OCI-LY7 (cell line): ENCODE data around the gene RTN4RL2. TPM values are rescaled to one million over a fixed set of nuclear protein-coding genes. Genes with fewer than 3 reads are reported as not detected.

Source experiments
- BruUV-seq: library from RNA; stranded (reverse); fragments of 400-500 nt; replicated peaks from 2 replicates; lab custom pipeline; 2021; lab: Mats Ljungman, UMichigan
- CTCF ChIA-PET: fragments of 300-600 bp; sonication (Branson Sonifier 250); formaldehyde crosslinking; loops from one replicate; lab custom pipeline; 2022; ENCODE audit warnings: antibody characterized with exemption; ENCODE audit not compliant: unreplicated experiment; lab: Charles Lee
- POLR2A ChIA-PET: fragments of 300-600 bp; sonication (Branson Sonifier 250); formaldehyde crosslinking; loops from one replicate; lab custom pipeline; 2022; ENCODE audit warnings: antibody characterized with exemption; lab: Charles Lee
- DNase-seq: peaks from one replicate; pipeline ENCODE4 v3.0.0-alpha.2; 2015; ENCODE audit warnings: low spot score
- H2AFZ ChIP-seq: fragments of 200-600 bp; sonication (generic), shearing (Covaris generic); 2 replicates; pipeline ENCODE4 v1.6.1; 2014; ENCODE audit warnings: mild to moderate bottlenecking, antibody characterized with exemption, low read length, moderate library complexity
- H3K27ac ChIP-seq: fragments of 200-600 bp; sonication (generic); 2 replicates; pipeline ENCODE4 v1.5.1; 2014; ENCODE audit warnings: mixed run types, low read depth, mild to moderate bottlenecking, moderate library complexity, low read length, inconsistent platforms; ENCODE audit not compliant: poor library complexity, severe bottlenecking
- H3K36me3 ChIP-seq: fragments of 200-600 bp; sonication (generic); 2 replicates; pipeline ENCODE4 v1.6.1; 2014; ENCODE audit warnings: mild to moderate bottlenecking, antibody characterized with exemption, low read length, moderate library complexity, mixed read lengths; ENCODE audit not compliant: insufficient read depth
- H3K4me1 ChIP-seq: fragments of 200-600 bp; sonication (generic); 2 replicates; pipeline ENCODE4 v1.5.1; 2014; ENCODE audit warnings: mild to moderate bottlenecking, low read length; ENCODE audit not compliant: insufficient read depth, poor library complexity, severe bottlenecking
- H3K4me2 ChIP-seq: fragments of 200-600 bp; sonication (generic); 2 replicates; pipeline ENCODE4 v1.6.1; 2014; ENCODE audit warnings: mild to moderate bottlenecking, low read length
- H3K4me3 ChIP-seq: fragments of 200-600 bp; sonication (generic); 2 replicates; pipeline ENCODE4 v1.5.1; 2014; ENCODE audit warnings: mild to moderate bottlenecking, low read depth, low read length; ENCODE audit not compliant: poor library complexity, severe bottlenecking
- H3K79me2 ChIP-seq: fragments of 200-600 bp; sonication (generic); 2 replicates; pipeline ENCODE4 v1.6.1; 2016; ENCODE audit warnings: low read depth, mild to moderate bottlenecking, low read length, moderate library complexity, mixed read lengths; ENCODE audit not compliant: insufficient read depth
- H3K9me2 ChIP-seq: fragments of 200-600 bp; sonication (generic); 2 replicates; pipeline ENCODE4 v1.6.1; 2016; ENCODE audit warnings: mild to moderate bottlenecking, low read length, mixed read lengths; ENCODE audit not compliant: insufficient read depth
- H3K9me3 ChIP-seq: fragments of 200-600 bp; sonication (generic); 2 replicates; pipeline ENCODE4 v1.6.1; 2014; ENCODE audit warnings: mild to moderate bottlenecking, mixed run types, low read length, mixed read lengths
- H4K20me1 ChIP-seq: fragments of 200-600 bp; sonication (generic); 2 replicates; pipeline ENCODE4 v1.6.1; 2014; ENCODE audit warnings: mild to moderate bottlenecking, antibody characterized with exemption, low read length, moderate library complexity, mixed read lengths; ENCODE audit not compliant: insufficient read depth
- EZH2phosphoT487 ChIP-seq: fragments of 200-600 bp; sonication (generic); IDR thresholded peaks from 2 replicates; pipeline ENCODE4 v1.6.1; 2018; ENCODE audit warnings: low read depth, borderline replicate concordance, mild to moderate bottlenecking, mixed run types, antibody characterized with exemption, low read length, moderate library complexity, mixed read lengths
- intact Hi-C: fragments of 100-400 bp; cut with micrococcal nuclease; formaldehyde crosslinking; loops from one replicate; pipeline ENCODE4 v1.10.0; 2022; ENCODE audit not compliant: unreplicated experiment
- total RNA-seq, 2 experiments: library from RNA; depleted of rRNA in 1 of 2; stranded (reverse); fragments of >200 nt in 1 of 2; shearing (Covaris generic) in 1 of 2; gene quantifications; 2 replicates each; pipeline ENCODE4 v1.2.3, GENCODE V29; 2014 to 2022
- TF ChIP-seq, protein P1 (sequence below): fragments of 200-600 bp; sonication (generic); conservative IDR thresholded peaks from 2 replicates; pipeline ENCODE4 v1.5.1; 2014; ENCODE audit warnings: mild to moderate bottlenecking, antibody characterized with exemption, low read length, moderate library complexity, mixed read lengths

RTN4RL2 gene
- total RNA-seq, 2 experiments from 2014 or later: 0.25 to 4.2 TPM

GRCh38 chr11:57428643-57429042 is 31.7 kb upstream of the RTN4RL2 start:
- BruUV-seq: no TSS peak
- DNase-seq: no peak
- H3K4me3 ChIP-seq: no peak overlapping the region
- H3K27ac ChIP-seq: no peak overlapping the region
- TF ChIP-seq, protein P1, sequence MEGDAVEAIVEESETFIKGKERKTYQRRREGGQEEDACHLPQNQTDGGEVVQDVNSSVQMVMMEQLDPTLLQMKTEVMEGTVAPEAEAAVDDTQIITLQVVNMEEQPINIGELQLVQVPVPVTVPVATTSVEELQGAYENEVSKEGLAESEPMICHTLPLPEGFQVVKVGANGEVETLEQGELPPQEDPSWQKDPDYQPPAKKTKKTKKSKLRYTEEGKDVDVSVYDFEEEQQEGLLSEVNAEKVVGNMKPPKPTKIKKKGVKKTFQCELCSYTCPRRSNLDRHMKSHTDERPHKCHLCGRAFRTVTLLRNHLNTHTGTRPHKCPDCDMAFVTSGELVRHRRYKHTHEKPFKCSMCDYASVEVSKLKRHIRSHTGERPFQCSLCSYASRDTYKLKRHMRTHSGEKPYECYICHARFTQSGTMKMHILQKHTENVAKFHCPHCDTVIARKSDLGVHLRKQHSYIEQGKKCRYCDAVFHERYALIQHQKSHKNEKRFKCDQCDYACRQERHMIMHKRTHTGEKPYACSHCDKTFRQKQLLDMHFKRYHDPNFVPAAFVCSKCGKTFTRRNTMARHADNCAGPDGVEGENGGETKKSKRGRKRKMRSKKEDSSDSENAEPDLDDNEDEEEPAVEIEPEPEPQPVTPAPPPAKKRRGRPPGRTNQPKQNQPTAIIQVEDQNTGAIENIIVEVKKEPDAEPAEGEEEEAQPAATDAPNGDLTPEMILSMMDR: no peak
- no peak for TF ChIP-seq EZH2phosphoT487
- H3K79me2 ChIP-seq: peaks cover 23% of the 10 kb centered on the region; the same call in 1 of the 2 replicates
- H2AFZ ChIP-seq: no peak overlapping the region
- intact Hi-C loops: no loop called here
- H3K4me2 ChIP-seq: no peak overlapping the region
- no peaks in the 10 kb centered on the region for H3K9me2 ChIP-seq
- no peaks in the 10 kb centered on the region for H4K20me1 ChIP-seq
- H3K9me3 ChIP-seq: no peaks in the 10 kb centered on the region
- peaks cover 23% of the 10 kb centered on the region for H3K4me1 ChIP-seq
- H3K36me3 ChIP-seq: peaks cover 23% of the 10 kb centered on the region
- ChIA-PET CTCF (no interaction called here), POLR2A (interaction anchor here (1.5 kb wide), 1 partner anchor 11 kb away, joined by 3 read pairs; no protein-coding TSS in a partner anchor)

DNA sequence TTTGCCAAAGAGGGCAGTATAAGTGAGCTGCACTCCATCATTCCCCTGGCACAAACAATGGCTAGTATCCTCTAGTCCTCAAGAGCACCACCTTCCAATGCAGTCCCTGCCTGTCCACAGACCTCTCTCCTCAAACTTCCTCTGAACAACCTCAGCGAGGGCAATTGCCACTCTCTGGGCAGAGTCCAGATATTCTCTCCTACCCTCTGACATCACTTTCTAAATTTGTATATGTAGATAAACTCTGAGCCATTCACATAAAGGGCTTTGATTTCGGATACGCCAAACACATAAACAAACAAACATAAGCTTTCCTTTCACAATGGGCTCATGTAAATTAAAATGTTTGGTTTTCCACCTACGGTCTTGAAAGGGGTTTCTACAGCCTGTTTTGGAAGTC is 30.4 kb upstream of the RTN4RL2 start:
- no TSS peak for BruUV-seq
- TF ChIP-seq, protein P1: no peak
- TF ChIP-seq EZH2phosphoT487: no peak
- Histone ChIP-seq H3K27ac (no peak overlapping the region), H3K4me2 (no peak overlapping the region), H3K9me2 (no peaks in the 10 kb centered on the region), H3K79me2 (peaks cover 17% of the 10 kb centered on the region; the same call in 1 of the 2 replicates), H2AFZ (no peak overlapping the region), H3K4me1 (peaks cover 14% of the 10 kb centered on the region), H4K20me1 (no peaks in the 10 kb centered on the region), H3K4me3 (no peak overlapping the region), H3K36me3 (peaks cover 11% of the 10 kb centered on the region), H3K9me3 (no peaks in the 10 kb centered on the region)
- no peak for DNase-seq
- CTCF ChIA-PET: interaction anchor here (1.0 kb wide), 1 partner anchor 27 kb away, joined by 4 read pairs; no protein-coding TSS in a partner anchor
- intact Hi-C loops: no loop called here
- POLR2A ChIA-PET: interaction anchor here (0.5 to 1.5 kb wide), 2 partner anchors 12 to 19 kb away, joined by 3 read pairs; no protein-coding TSS in a partner anchor

- TF ChIP-seq, protein P1: no peak
- TF ChIP-seq EZH2phosphoT487: no peak
- Histone ChIP-seq H3K4me1 (peaks cover 7% of the 10 kb centered on the region), H3K79me2 (peaks cover 8% of the 10 kb centered on the region; the same call in 1 of the 2 replicates), H3K9me2 (no peaks in the 10 kb centered on the region), H2AFZ (no peak overlapping the region), H3K9me3 (no peaks in the 10 kb centered on the region), H3K4me3 (no peak overlapping the region), H3K4me2 (no peak overlapping the region), H4K20me1 (no peaks in the 10 kb centered on the region), H3K27ac (no peak overlapping the region), H3K36me3 (peaks cover 2% of the 10 kb centered on the region; the same call in 1 of the 2 replicates)
- ChIA-PET CTCF (no interaction called here), POLR2A (interaction anchor here (0.6 kb wide), 1 partner anchor 1801 kb away, joined by 3 read pairs; no protein-coding TSS in a partner anchor)
- no peak for DNase-seq
- no TSS peak for BruUV-seq
- intact Hi-C loops: no loop called here
Observed at GRCh38 chr11:57430952-57431351, 29.4 kb upstream of the RTN4RL2 start.
